ENCODE measurements around the gene WSCD2.

The WSCD2 gene

DNA sequence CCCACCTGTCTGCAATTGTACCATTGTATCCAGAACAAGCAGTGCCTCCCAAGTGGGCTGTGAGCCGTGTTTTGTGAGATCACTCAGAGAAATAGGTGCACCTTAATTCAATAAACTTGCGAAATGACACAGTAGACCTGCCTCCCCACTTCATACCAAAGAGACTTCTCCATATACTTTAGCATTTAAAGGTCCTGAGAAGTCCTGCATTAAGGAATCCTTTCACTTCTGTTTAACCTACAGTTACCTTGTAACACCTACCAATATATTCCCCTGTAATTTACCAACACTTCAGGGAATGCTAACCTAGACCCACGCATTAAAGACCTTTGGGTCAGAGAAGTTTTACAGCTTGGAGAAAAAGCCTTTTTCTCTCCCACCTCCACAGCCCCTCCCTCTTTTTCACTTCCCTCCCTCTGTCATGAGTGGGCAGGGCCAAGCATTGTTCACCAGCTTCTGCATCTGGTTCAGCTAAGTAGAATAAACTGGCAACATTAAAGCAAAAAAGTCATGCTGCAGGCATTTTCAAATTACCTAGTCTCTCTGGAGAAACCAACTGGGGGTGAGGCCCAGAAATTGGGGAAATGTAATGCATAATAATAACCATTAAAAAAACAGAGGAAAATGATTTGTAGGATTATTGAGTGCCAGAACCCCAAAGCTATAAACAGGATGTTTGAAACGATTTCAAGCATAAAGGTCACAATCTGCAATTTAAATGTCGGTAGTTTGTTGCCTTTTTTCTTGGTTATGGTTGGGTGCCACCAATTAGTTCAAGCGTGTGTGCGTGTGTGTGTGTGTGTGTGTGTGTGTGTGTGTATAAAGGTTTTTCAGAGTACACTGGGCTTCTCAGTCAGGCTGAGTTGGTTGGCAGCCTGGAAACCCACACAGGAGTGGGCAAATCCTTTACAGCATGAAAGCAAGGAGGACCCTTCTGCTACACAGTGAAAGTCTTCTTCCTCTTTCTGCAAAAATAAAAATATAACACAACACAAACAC, 13.7 kb upstream of the WSCD2 start:
- TF ChIP-seq, protein P1, sequence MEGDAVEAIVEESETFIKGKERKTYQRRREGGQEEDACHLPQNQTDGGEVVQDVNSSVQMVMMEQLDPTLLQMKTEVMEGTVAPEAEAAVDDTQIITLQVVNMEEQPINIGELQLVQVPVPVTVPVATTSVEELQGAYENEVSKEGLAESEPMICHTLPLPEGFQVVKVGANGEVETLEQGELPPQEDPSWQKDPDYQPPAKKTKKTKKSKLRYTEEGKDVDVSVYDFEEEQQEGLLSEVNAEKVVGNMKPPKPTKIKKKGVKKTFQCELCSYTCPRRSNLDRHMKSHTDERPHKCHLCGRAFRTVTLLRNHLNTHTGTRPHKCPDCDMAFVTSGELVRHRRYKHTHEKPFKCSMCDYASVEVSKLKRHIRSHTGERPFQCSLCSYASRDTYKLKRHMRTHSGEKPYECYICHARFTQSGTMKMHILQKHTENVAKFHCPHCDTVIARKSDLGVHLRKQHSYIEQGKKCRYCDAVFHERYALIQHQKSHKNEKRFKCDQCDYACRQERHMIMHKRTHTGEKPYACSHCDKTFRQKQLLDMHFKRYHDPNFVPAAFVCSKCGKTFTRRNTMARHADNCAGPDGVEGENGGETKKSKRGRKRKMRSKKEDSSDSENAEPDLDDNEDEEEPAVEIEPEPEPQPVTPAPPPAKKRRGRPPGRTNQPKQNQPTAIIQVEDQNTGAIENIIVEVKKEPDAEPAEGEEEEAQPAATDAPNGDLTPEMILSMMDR (IDR thresholded peaks at IDR 0.05; ENCODE audit: low read depth, low read length): no peak
- DNase-seq (ENCODE audit: low read depth in 2 of 2): no peak
- no peak overlapping the region for H3K4me3 ChIP-seq (replicated peaks in 1 of 2; ENCODE audit: low read depth in 2 of 2, low read length in 2 of 2)

- TF ChIP-seq, protein P1 (IDR thresholded peaks at IDR 0.05; ENCODE audit: low read depth, low read length): no peak
- DNase-seq (ENCODE audit: low read depth in 2 of 2): no peak
- H3K4me3 ChIP-seq (replicated peaks in 1 of 2; ENCODE audit: low read depth in 2 of 2, low read length in 2 of 2): no peak overlapping the region
Measured at GRCh38 chr12:108116254-108116653, 12.8 kb upstream of the WSCD2 start.

GRCh38 chr12:108116699-108117098, 12.4 kb upstream of the WSCD2 start:
- TF ChIP-seq, protein P1 (IDR thresholded peaks at IDR 0.05; ENCODE audit: low read depth, low read length): no peak
- no peak overlapping the region for H3K4me3 ChIP-seq (replicated peaks in 1 of 2; ENCODE audit: low read depth in 2 of 2, low read length in 2 of 2)
- no peak for DNase-seq (ENCODE audit: low read depth in 2 of 2)

GRCh38 chr12:108117163-108117849, 11.8 kb upstream of the WSCD2 start:
- TF ChIP-seq, protein P1 (IDR thresholded peaks at IDR 0.05; ENCODE audit: low read depth, low read length): no peak
- no peak overlapping the region for H3K4me3 ChIP-seq (replicated peaks in 1 of 2; ENCODE audit: low read depth in 2 of 2, low read length in 2 of 2)
- DNase-seq (ENCODE audit: low read depth in 2 of 2): no peak

DNA sequence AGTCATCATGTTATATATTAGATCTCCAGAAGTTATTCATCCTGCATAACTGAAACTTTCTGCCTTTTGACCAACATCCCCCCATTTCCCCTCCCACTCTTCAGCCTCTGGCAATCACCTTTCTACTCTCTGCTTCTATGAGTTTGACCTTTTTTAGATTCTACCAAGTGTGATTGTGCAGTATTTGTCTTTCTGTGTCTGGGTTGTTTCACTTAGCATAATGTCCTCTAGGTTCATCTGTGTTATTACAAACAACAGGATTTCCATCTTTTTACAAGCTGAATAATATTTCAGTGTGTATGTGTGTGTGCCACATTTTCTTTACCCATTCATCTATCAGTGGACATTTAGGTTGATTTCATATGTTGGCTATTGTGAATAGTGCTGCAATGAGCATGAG, 11.2 kb upstream of the WSCD2 start:
- no peak overlapping the region for H3K4me3 ChIP-seq (replicated peaks in 1 of 2; ENCODE audit: low read depth in 2 of 2, low read length in 2 of 2)
- TF ChIP-seq, protein P1 (IDR thresholded peaks at IDR 0.05; ENCODE audit: low read depth, low read length): no peak
- no peak for DNase-seq (ENCODE audit: low read depth in 2 of 2)

DNA sequence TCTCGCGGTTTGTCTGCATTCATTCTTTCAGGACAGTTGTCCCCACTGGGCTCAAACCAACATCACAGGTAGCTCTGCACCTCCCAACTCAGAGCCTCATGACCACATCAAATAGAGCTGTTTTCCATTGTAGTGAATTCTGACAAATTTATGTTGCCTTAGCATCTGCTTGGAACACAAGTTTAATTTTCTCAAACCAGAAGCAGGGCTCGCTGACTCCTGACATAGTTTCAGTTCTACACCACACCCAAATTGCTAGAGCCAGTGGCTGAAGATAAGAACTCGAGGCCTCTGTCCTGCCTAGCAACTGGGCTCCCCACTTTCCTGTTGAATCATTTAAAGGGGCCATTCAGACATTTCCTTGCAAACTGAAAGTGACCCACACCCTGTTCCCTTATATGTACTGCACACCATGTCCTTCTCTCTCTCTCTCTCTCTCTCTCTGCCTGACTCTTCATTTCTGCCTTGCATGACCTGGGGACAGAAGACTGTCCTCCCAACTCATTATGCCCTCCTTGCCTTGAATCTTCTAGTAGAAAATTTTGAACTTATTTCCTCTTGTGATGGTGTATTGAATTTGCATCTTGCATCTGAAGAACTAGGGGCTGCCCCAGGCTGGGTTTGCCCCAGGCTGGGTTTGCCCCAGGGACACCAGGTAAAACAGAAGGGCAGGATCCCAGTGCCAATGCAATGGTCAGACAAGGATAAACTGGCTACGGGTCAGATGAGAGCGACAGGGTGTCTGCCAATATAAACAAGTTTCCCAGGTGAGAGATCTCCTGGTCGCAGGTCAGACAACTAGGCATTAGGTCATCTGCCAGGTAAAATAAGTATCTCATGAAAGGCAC, 9.7 kb upstream of the WSCD2 start:
- no peak overlapping the region for H3K4me3 ChIP-seq (replicated peaks in 1 of 2; ENCODE audit: low read depth in 2 of 2, low read length in 2 of 2)
- TF ChIP-seq, protein P1 (IDR thresholded peaks at IDR 0.05; ENCODE audit: low read depth, low read length): no peak
- DNase-seq (ENCODE audit: low read depth in 2 of 2): no peak
